SK-MEL-5 (cell line): ENCODE data around the gene RAB3D. TPM values are rescaled to one million over a fixed set of nuclear protein-coding genes. Genes with fewer than 3 reads are reported as not detected.
"Not testable (repeated sequence)": the region's sequence is repeated elsewhere in the genome, so short reads cannot be mapped to it uniquely, and the experiment has no call there.

ENCODE experiments used
- DNase-seq: peaks from one replicate; pipeline ENCODE4 v3.0.0-alpha.2; 2016; ENCODE audit warnings: low read depth, low spot score
- in situ Hi-C: cut with HindIII; loops from 2 replicates; pipeline ENCODE4 v1.10.0; 2016; ENCODE audit warnings: low sequenced_read_pairs, high pct_unique_total_duplicates, low pct_unique_long_range_greater_than_20kb
- polyA plus RNA-seq, 2 experiments: library from polyadenylated mRNA; depleted of rRNA; stranded (reverse); fragments of >200 nt; gene quantifications; 2 replicates each; pipeline ENCODE4 v1.2.3, GENCODE V29; 2015
- total RNA-seq: library from RNA; depleted of rRNA; stranded (reverse); fragments of >200 nt; shearing (Covaris generic); gene quantifications from 2 replicates; pipeline ENCODE4 v1.2.3, GENCODE V29; 2014; rRNA removed

Gene RAB3D
- total RNA-seq = 7.6 and 9.3 TPM in 2 replicates
- 14.8 and 19.0 TPM in 2 replicates for polyA plus RNA-seq (2015; cell fraction: cytosol; rRNA removed)
- polyA plus RNA-seq (2015; cell fraction: nucleus; rRNA removed) = 4.4 and 7.2 TPM in 2 replicates

GRCh38 chr19:11339254-11340098 lies at the start of gene RAB3D:
Gene RAB3D (minus strand): TSS chr19:11339657. CDS start chr19:11337399, 2,258 bp downstream.
- peak; percentile 85 for DNase-seq
- in situ Hi-C loops = no loop called here

- in situ Hi-C loops = no loop called here
- no peak for DNase-seq
These were observed 47.9 kb upstream of the RAB3D start for GRCh38 chr19:11387162-11388034.

- in situ Hi-C loops = no loop called here
- no peak for DNase-seq
These were observed 45.3 kb upstream of the RAB3D start for GRCh38 chr19:11384778-11385129.

GRCh38 chr19:11383706-11384048 lies 44.2 kb upstream of the RAB3D start:
- no peak for DNase-seq
- in situ Hi-C loops = no loop called here

- in situ Hi-C loops = no loop called here
- DNase-seq = peak; percentile 68
These were observed 43.6 kb upstream of the RAB3D start for GRCh38 chr19:11382898-11383705.

- peak; percentile 97 for DNase-seq
- in situ Hi-C loops = no loop called here
These were observed 41.4 kb upstream of the RAB3D start for GRCh38 chr19:11380653-11381537.

- DNase-seq = no peak
- in situ Hi-C loops = no loop called here
These were observed 40.4 kb upstream of the RAB3D start for GRCh38 chr19:11379857-11380350.

GRCh38 chr19:11379269-11379845 lies 39.9 kb upstream of the RAB3D start:
- DNase-seq, in situ Hi-C loops: not testable (repeated sequence)

GRCh38 chr19:11378319-11379189 lies 39.1 kb upstream of the RAB3D start:
- in situ Hi-C loops = no loop called here
- DNase-seq = peak; percentile 68

- DNase-seq = no peak
- in situ Hi-C loops = no loop called here
These were observed 38.3 kb upstream of the RAB3D start for GRCh38 chr19:11377756-11378155.

GRCh38 chr19:11377237-11377636 lies 37.8 kb upstream of the RAB3D start:
- in situ Hi-C loops = no loop called here
- DNase-seq = peak; percentile 75

- no peak for DNase-seq
- in situ Hi-C loops = no loop called here
These were observed 35.9 kb upstream of the RAB3D start for GRCh38 chr19:11375143-11375948.

- peak; percentile 99 for DNase-seq
- in situ Hi-C loops = no loop called here
These were observed 35.1 kb upstream of the RAB3D start, which contains the start of gene SWSAP1 for GRCh38 chr19:11374433-11375142. Gene SWSAP1 (plus strand): TSS chr19:11374666. CDS start chr19:11374681, 15 bp downstream.

- DNase-seq = no peak
- in situ Hi-C loops = no loop called here
These were observed 34.5 kb upstream of the RAB3D start for GRCh38 chr19:11373885-11374432.
